ENCODE data around the gene KIRREL3. TPM values are rescaled to one million over a fixed set of nuclear protein-coding genes. Genes with fewer than 3 reads are reported as not detected.

KIRREL3 gene
- total RNA-seq, 1 donor from 2014 or later, result 29.3 TPM

- DNase-seq, result no peak
Observed at GRCh38 chr11:126736682-126737572, 263.6 kb downstream of the KIRREL3 start.

- DNase-seq, result no peak
Observed at GRCh38 chr11:126734752-126735151, 265.8 kb downstream of the KIRREL3 start.

GRCh38 chr11:126733685-126734084, 266.9 kb downstream of the KIRREL3 start:
- no peak for DNase-seq

- no peak for DNase-seq
Observed at GRCh38 chr11:126732981-126733380, 267.6 kb downstream of the KIRREL3 start.

GRCh38 chr11:126731576-126732142, 268.9 kb downstream of the KIRREL3 start:
- DNase-seq, result no peak

- no peak for DNase-seq
Observed at GRCh38 chr11:126727381-126727780, 273.2 kb downstream of the KIRREL3 start.

GRCh38 chr11:126725521-126725920, 275.0 kb downstream of the KIRREL3 start:
- DNase-seq, result no peak

GRCh38 chr11:126725043-126725442, 275.5 kb downstream of the KIRREL3 start:
- DNase-seq, result no peak

- no peak for DNase-seq
Observed at GRCh38 chr11:126723665-126724045, 276.9 kb downstream of the KIRREL3 start.

- DNase-seq, result no peak
Observed at GRCh38 chr11:126722956-126723664, 277.5 kb downstream of the KIRREL3 start.

- DNase-seq, result no peak
Observed at GRCh38 chr11:126722006-126722736, 278.4 kb downstream of the KIRREL3 start.

- no peak for DNase-seq
Observed at GRCh38 chr11:126720539-126721235, 279.9 kb downstream of the KIRREL3 start.

GRCh38 chr11:126719740-126720139, 280.8 kb downstream of the KIRREL3 start:
- no peak for DNase-seq

- no peak for DNase-seq
Observed at GRCh38 chr11:126718276-126718675, 282.3 kb downstream of the KIRREL3 start.

- DNase-seq, result no peak
Observed at GRCh38 chr11:126716456-126717083, 284.0 kb downstream of the KIRREL3 start.

- no peak for DNase-seq
Observed at GRCh38 chr11:126713806-126714205, 286.8 kb downstream of the KIRREL3 start.

GRCh38 chr11:126711977-126712625, 288.5 kb downstream of the KIRREL3 start:
- peak; percentile 30 for DNase-seq

- no peak for DNase-seq
Observed at GRCh38 chr11:126710804-126711399, 289.7 kb downstream of the KIRREL3 start.

GRCh38 chr11:126707498-126707897, 293.1 kb downstream of the KIRREL3 start:
- DNase-seq, result no peak

GRCh38 chr11:126704096-126704495, 296.5 kb downstream of the KIRREL3 start:
- DNase-seq, result no peak
